Ishikawa (cell line): ENCODE data around the gene RIOK1.

Experiments
- MAX ChIP-seq: IDR thresholded peaks from 2 replicates; pipeline ENCODE4 v1.6.1; 2012
- TF ChIP-seq, protein P1 (sequence below): IDR thresholded peaks from 2 replicates; pipeline ENCODE4 v1.6.1; 2012; ENCODE audit warnings: low read depth, mild to moderate bottlenecking

GRCh38 chr6:7402716-7403115 lies 13.1 kb downstream of the RIOK1 start:
- TF ChIP-seq, protein P1, sequence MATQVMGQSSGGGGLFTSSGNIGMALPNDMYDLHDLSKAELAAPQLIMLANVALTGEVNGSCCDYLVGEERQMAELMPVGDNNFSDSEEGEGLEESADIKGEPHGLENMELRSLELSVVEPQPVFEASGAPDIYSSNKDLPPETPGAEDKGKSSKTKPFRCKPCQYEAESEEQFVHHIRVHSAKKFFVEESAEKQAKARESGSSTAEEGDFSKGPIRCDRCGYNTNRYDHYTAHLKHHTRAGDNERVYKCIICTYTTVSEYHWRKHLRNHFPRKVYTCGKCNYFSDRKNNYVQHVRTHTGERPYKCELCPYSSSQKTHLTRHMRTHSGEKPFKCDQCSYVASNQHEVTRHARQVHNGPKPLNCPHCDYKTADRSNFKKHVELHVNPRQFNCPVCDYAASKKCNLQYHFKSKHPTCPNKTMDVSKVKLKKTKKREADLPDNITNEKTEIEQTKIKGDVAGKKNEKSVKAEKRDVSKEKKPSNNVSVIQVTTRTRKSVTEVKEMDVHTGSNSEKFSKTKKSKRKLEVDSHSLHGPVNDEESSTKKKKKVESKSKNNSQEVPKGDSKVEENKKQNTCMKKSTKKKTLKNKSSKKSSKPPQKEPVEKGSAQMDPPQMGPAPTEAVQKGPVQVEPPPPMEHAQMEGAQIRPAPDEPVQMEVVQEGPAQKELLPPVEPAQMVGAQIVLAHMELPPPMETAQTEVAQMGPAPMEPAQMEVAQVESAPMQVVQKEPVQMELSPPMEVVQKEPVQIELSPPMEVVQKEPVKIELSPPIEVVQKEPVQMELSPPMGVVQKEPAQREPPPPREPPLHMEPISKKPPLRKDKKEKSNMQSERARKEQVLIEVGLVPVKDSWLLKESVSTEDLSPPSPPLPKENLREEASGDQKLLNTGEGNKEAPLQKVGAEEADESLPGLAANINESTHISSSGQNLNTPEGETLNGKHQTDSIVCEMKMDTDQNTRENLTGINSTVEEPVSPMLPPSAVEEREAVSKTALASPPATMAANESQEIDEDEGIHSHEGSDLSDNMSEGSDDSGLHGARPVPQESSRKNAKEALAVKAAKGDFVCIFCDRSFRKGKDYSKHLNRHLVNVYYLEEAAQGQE: no peak
- TF ChIP-seq MAX: no peak
